Endodermal cell (in vitro differentiated cells): ENCODE results near the gene UBXN10. TPM values are rescaled to one million over a fixed set of nuclear protein-coding genes. Genes with fewer than 3 reads are reported as not detected.

Experiments used
- DNase-seq: peaks from one replicate; pipeline ENCODE4 v3.0.0-alpha.2; 2017
- H3K27ac ChIP-seq: 2 replicates; pipeline ENCODE4 v1.5.1; 2013; ENCODE audit warnings: mild to moderate bottlenecking, low read depth, low read length, moderate library complexity
- H3K27me3 ChIP-seq: 2 replicates; pipeline ENCODE4 v1.6.1; 2013; ENCODE audit warnings: mild to moderate bottlenecking, low read length, moderate library complexity; ENCODE audit not compliant: insufficient read depth, control insufficient read depth, poor library complexity, severe bottlenecking
- H3K36me3 ChIP-seq: 2 replicates; pipeline ENCODE4 v1.7.0; 2013; ENCODE audit warnings: mild to moderate bottlenecking, low read length, moderate library complexity; ENCODE audit not compliant: control insufficient read depth, insufficient read depth
- H3K4me1 ChIP-seq: one replicate; pipeline ENCODE4 v1.7.0; 2013; ENCODE audit warnings: low read length; ENCODE audit not compliant: control insufficient read depth, insufficient read depth
- H3K4me3 ChIP-seq: 2 replicates; pipeline ENCODE4 v1.5.1; 2013; ENCODE audit warnings: mild to moderate bottlenecking, low read length, moderate library complexity
- H3K9ac ChIP-seq: 2 replicates; pipeline ENCODE4 v1.6.1; 2013; ENCODE audit warnings: mild to moderate bottlenecking, low read length, moderate library complexity; ENCODE audit not compliant: poor library complexity, severe bottlenecking; ENCODE audit errors: extremely low read depth
- H3K9me3 ChIP-seq: 2 replicates; pipeline ENCODE4 v1.6.1; 2013; ENCODE audit warnings: mild to moderate bottlenecking, low read length, moderate library complexity; ENCODE audit not compliant: control insufficient read depth
- H3K27ac Mint-ChIP-seq: 2 replicates; pipeline ENCODE4 v1.8.0; 2020; ENCODE audit warnings: mixed read lengths
- H3K27me3 Mint-ChIP-seq: 2 replicates; pipeline ENCODE4 v1.8.0; 2021; ENCODE audit warnings: mild to moderate bottlenecking, mixed read lengths; ENCODE audit not compliant: insufficient read depth
- H3K36me3 Mint-ChIP-seq: 2 replicates; pipeline ENCODE4 v1.8.0; 2020; ENCODE audit warnings: low read depth, mixed read lengths
- H3K4me1 Mint-ChIP-seq: 2 replicates; pipeline ENCODE4 v1.8.0; 2020; ENCODE audit warnings: mixed read lengths
- H3K4me3 Mint-ChIP-seq: 2 replicates; pipeline ENCODE4 v1.8.0; 2020; ENCODE audit warnings: mild to moderate bottlenecking, moderate library complexity, mixed read lengths
- H3K9me3 Mint-ChIP-seq: 2 replicates; pipeline ENCODE4 v1.8.0; 2020; ENCODE audit warnings: mild to moderate bottlenecking, mixed read lengths
- WGBS, 2 experiments: methylation state at CpG; one replicate each; pipeline versions ENCODE4 v1.1.5 to v1.1.7; 2013; ENCODE audit warnings: missing lambda C conversion rate in 2 of 2, mixed read lengths in 1 of 2; ENCODE audit not compliant: insufficient coverage in 1 of 2, insufficient read length in 1 of 2; 5-methylcytosine and 5-hydroxymethylcytosine counted together
- total RNA-seq, 2 donors: library from RNA; stranded (reverse); fragmentation: NEBNext Ultra II Directional in 1 of 2; extraction: Animal tissue kit (Norgen Biotek cat#: 25700) in 1 of 2; gene quantifications; 2 replicates in 1 of 2; 3 replicates in 1 of 2; pipeline ENCODE4 v1.2.1, GENCODE V29; 2021
- TF ChIP-seq, protein P1 (sequence below): fragments of 200-600 bp; sonication (generic); conservative IDR thresholded peaks from 2 replicates; pipeline ENCODE4 v1.5.0; 2021; ENCODE audit warnings: antibody characterized with exemption, mild to moderate bottlenecking

Gene UBXN10
- total RNA-seq, 2 donors from 2014 or later, result 1.7 to 2.6 TPM

DNA sequence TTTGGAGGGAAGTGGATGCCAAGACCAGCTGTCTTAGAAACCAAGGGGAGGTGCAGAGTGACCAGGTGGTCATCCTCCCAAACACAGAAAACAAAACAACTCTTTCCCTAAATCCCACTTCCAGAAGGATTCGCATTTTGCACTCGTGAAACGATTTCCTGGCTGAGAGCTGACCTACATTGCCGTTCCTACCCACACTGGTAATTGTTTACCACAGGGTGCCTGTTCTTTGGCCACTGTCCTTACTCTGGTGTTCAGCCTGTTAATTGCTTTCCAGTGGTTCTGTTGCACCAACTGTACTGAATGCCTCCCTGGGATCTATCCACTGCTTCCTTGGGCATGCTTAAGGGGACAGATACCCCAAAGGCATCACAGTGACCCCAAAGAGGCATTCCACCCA, 23.6 kb downstream of the UBXN10 start:
- no peak for DNase-seq
- no peaks in the 10 kb centered on the region for H3K9me3 ChIP-seq
- H3K4me3 Mint-ChIP-seq, result no peak overlapping the region
- H3K9me3 Mint-ChIP-seq, result no peaks in the 10 kb centered on the region
- peaks cover 5% of the 10 kb centered on the region for H3K4me1 Mint-ChIP-seq
- no peaks in the 10 kb centered on the region for H3K36me3 ChIP-seq
- no peak overlapping the region for H3K27ac ChIP-seq
- peaks cover 21% of the 10 kb centered on the region for H3K27me3 ChIP-seq
- 79 to 86% methylated on average over 4 of the region's 4 CpGs for WGBS, 2 experiments
- H3K4me3 ChIP-seq, result no peak overlapping the region
- no peaks in the 10 kb centered on the region for H3K36me3 Mint-ChIP-seq
- TF ChIP-seq, protein P1, sequence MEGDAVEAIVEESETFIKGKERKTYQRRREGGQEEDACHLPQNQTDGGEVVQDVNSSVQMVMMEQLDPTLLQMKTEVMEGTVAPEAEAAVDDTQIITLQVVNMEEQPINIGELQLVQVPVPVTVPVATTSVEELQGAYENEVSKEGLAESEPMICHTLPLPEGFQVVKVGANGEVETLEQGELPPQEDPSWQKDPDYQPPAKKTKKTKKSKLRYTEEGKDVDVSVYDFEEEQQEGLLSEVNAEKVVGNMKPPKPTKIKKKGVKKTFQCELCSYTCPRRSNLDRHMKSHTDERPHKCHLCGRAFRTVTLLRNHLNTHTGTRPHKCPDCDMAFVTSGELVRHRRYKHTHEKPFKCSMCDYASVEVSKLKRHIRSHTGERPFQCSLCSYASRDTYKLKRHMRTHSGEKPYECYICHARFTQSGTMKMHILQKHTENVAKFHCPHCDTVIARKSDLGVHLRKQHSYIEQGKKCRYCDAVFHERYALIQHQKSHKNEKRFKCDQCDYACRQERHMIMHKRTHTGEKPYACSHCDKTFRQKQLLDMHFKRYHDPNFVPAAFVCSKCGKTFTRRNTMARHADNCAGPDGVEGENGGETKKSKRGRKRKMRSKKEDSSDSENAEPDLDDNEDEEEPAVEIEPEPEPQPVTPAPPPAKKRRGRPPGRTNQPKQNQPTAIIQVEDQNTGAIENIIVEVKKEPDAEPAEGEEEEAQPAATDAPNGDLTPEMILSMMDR, result no peak
- peaks cover 15% of the 10 kb centered on the region for H3K27me3 Mint-ChIP-seq
- H3K27ac Mint-ChIP-seq, result no peak overlapping the region
- no peaks in the 10 kb centered on the region for H3K4me1 ChIP-seq
- no peak overlapping the region for H3K9ac ChIP-seq

DNA sequence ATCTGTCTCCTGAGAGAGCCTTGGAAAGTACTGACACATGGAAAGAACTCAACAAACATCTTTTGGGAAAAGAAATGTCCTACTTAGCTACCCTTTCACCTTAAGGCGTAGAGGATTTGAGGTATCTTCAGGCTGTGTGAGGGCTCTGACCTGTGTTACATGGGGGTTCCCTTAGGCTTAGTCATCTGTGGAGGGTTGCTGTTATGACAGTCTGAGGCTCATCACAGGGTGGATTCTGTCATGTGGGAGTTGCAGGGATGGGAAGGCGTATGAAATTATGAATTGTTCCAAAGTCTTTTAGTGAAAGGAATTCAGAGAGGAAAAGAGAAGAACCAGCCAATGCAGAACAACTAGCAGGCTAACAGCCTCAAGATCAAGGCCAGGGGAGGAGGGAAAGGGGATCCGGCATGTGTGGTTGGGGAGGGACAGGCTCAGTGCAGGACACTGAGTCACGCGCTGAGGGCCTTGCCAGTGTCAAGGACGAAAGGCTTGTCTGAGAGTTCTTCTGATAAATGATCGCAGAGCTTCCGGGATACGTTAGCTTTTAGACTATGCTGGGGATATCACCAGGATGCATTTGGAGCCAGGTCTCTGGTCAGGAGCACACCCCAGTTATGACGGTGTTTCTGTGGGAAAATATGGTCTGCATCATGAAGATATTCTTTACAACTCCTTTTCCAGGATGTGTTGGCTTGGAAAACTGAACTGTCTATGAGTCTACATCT, 25.0 kb downstream of the UBXN10 start:
- H3K9me3 Mint-ChIP-seq, result peaks cover under 1% of the 10 kb centered on the region
- peaks cover 5% of the 10 kb centered on the region for H3K4me1 Mint-ChIP-seq
- no peak overlapping the region for H3K4me3 Mint-ChIP-seq
- peaks cover 30% of the 10 kb centered on the region for H3K27me3 ChIP-seq
- H3K27ac ChIP-seq, result no peak overlapping the region
- TF ChIP-seq, protein P1, result no peak
- no peaks in the 10 kb centered on the region for H3K36me3 ChIP-seq
- DNase-seq, result no peak
- H3K9me3 ChIP-seq, result no peaks in the 10 kb centered on the region
- no peaks in the 10 kb centered on the region for H3K36me3 Mint-ChIP-seq
- no peak overlapping the region for H3K4me3 ChIP-seq
- H3K27ac Mint-ChIP-seq, result no peak overlapping the region
- H3K9ac ChIP-seq, result no peak overlapping the region
- no peaks in the 10 kb centered on the region for H3K4me1 ChIP-seq
- H3K27me3 Mint-ChIP-seq, result peaks cover 24% of the 10 kb centered on the region
- WGBS, 2 experiments, result 93 to 98% methylated on average over 8 to 10 of the region's 10 CpGs

DNA sequence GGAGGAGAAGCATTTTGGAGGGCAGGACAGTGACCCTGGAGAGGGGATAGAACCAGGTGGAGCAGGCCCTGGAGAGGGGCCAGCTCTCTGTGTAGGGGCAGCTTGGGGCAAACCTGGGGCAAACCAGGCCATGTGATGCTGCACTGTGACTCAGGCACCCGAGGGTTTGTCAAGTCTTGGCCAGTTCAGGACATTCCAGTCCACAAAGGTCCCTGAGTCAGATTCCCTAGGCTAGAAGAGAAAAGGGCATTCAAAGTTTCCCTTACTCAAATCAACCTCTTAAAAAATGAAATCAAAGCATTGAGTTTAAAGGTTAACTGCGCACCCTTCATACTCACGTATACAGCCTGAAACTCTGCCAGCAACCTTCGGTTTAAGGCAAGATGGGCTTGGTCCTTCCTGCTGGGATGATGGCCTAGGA, 25.6 kb downstream of the UBXN10 start:
- no peak overlapping the region for H3K4me3 ChIP-seq
- H3K4me1 ChIP-seq, result no peaks in the 10 kb centered on the region
- no peak overlapping the region for H3K4me3 Mint-ChIP-seq
- no peak overlapping the region for H3K27ac ChIP-seq
- H3K27me3 Mint-ChIP-seq, result peaks cover 24% of the 10 kb centered on the region
- no peak overlapping the region for H3K9ac ChIP-seq
- 73 to 96% methylated on average over 3 to 4 of the region's 4 CpGs for WGBS, 2 experiments
- no peak overlapping the region for H3K27ac Mint-ChIP-seq
- peaks cover 5% of the 10 kb centered on the region for H3K4me1 Mint-ChIP-seq
- no peaks in the 10 kb centered on the region for H3K36me3 Mint-ChIP-seq
- H3K27me3 ChIP-seq, result peaks cover 30% of the 10 kb centered on the region
- H3K36me3 ChIP-seq, result no peaks in the 10 kb centered on the region
- no peak for DNase-seq
- TF ChIP-seq, protein P1, result no peak
- H3K9me3 Mint-ChIP-seq, result peaks cover 7% of the 10 kb centered on the region
- no peaks in the 10 kb centered on the region for H3K9me3 ChIP-seq
